GM23248 (cell line): Measurements from ENCODE around the gene EBF3. TPM values are rescaled to one million over a fixed set of nuclear protein-coding genes. Genes with fewer than 3 reads are reported as not detected.

Source experiments
- DNase-seq: peaks from one replicate; pipeline ENCODE4 v3.0.0-alpha.2; 2015
- H2AFZ ChIP-seq: fragments of 200-600 bp; sonication (generic); 2 replicates; pipeline ENCODE4 v1.6.1; 2016; ENCODE audit warnings: antibody characterized with exemption
- H3F3A ChIP-seq: fragments of 200-600 bp; sonication (generic); 2 replicates; pipeline ENCODE4 v1.6.1; 2016; ENCODE audit warnings: mild to moderate bottlenecking, antibody characterized with exemption, mixed run types; ENCODE audit not compliant: insufficient read depth
- H3K27ac ChIP-seq: fragments of 200-600 bp; sonication (generic); 2 replicates; pipeline ENCODE4 v1.5.1; 2016; ENCODE audit warnings: mild to moderate bottlenecking
- H3K27me3 ChIP-seq: fragments of 200-600 bp; sonication (generic); replicated peaks from 2 replicates; pipeline ENCODE4 v1.6.1; 2016; ENCODE audit warnings: mild to moderate bottlenecking; ENCODE audit not compliant: insufficient read depth
- H3K36me3 ChIP-seq: fragments of 200-600 bp; sonication (generic); 2 replicates; pipeline ENCODE4 v1.6.1; 2016; ENCODE audit warnings: low read depth, mild to moderate bottlenecking
- H3K4me1 ChIP-seq: fragments of 200-600 bp; sonication (generic); 2 replicates; pipeline ENCODE4 v1.6.1; 2016; ENCODE audit warnings: mild to moderate bottlenecking; ENCODE audit not compliant: insufficient read depth
- H3K4me2 ChIP-seq: fragments of 200-600 bp; sonication (generic); one replicate; pipeline ENCODE4 v1.6.1; 2016; ENCODE audit warnings: mild to moderate bottlenecking; ENCODE audit not compliant: unreplicated experiment
- H3K4me3 ChIP-seq: fragments of 200-600 bp; sonication (generic); 2 replicates; pipeline ENCODE4 v1.5.1; 2016; ENCODE audit warnings: mild to moderate bottlenecking
- H3K79me2 ChIP-seq: fragments of 200-600 bp; sonication (generic); 2 replicates; pipeline ENCODE4 v1.6.1; 2016; ENCODE audit warnings: mild to moderate bottlenecking; ENCODE audit not compliant: insufficient read depth
- H3K9ac ChIP-seq: fragments of 200-600 bp; sonication (generic); 2 replicates; pipeline ENCODE4 v1.6.1; 2016; ENCODE audit warnings: mild to moderate bottlenecking
- H3K9me2 ChIP-seq: fragments of 200-600 bp; sonication (generic); 2 replicates; pipeline ENCODE4 v1.6.1; 2016; ENCODE audit warnings: mixed run types, mild to moderate bottlenecking, moderate library complexity; ENCODE audit not compliant: insufficient read depth
- H3K9me3 ChIP-seq: fragments of 200-600 bp; sonication (generic); one replicate; pipeline ENCODE4 v1.6.1; 2017; ENCODE audit warnings: low read depth
- H4K20me1 ChIP-seq: fragments of 200-600 bp; sonication (generic); 2 replicates; pipeline ENCODE4 v1.6.0; 2016; ENCODE audit not compliant: insufficient read depth
- EZH2 ChIP-seq: fragments of 200-600 bp; sonication (generic); IDR thresholded peaks from 2 replicates; pipeline ENCODE4 v1.6.1; 2018; ENCODE audit warnings: antibody characterized with exemption, mild to moderate bottlenecking; ENCODE audit not compliant: insufficient read depth, poor library complexity, severe bottlenecking
- EZH2phosphoT487 ChIP-seq: fragments of 200-600 bp; sonication (generic); IDR thresholded peaks from 2 replicates; pipeline ENCODE4 v1.6.1; 2018; ENCODE audit warnings: antibody characterized with exemption, moderate library complexity, mild to moderate bottlenecking, low read depth; ENCODE audit not compliant: insufficient read depth
- WGBS, 2 experiments: methylation state at CpG; one replicate each; pipeline ENCODE4 v1.1.6; 2015 to 2017; ENCODE audit warnings: low lambda C conversion rate in 2 of 2, low coverage in 1 of 2; ENCODE audit errors: missing lambda C conversion rate in 2 of 2; 5-methylcytosine and 5-hydroxymethylcytosine counted together
- in situ Hi-C: fragments of 300-500 bp; cut with MboI; formaldehyde crosslinking; loops from 2 replicates; pipeline ENCODE4 v1.15.0; 2020
- microRNA-seq: library from miRNA; unstranded; fragments of <30 nt; microRNA quantifications from one replicate; pipeline ENCODE4, GENCODE V29; 2016; ENCODE audit warnings: borderline number of aligned reads
- polyA plus RNA-seq: library from polyadenylated mRNA; unstranded; fragments of >200 nt; fragmentation: Nextera tagmentation; extraction: Ambion mirVana; gene quantifications from 2 replicates; pipeline ENCODE4 v1.2.1, GENCODE V29; 2016
- small RNA-seq: library from RNA; depleted of rRNA; stranded (forward); fragments of <200 nt; gene quantifications from one replicate; pipeline ENCODE3, GENCODE V24; 2014; ENCODE audit warnings: low read depth, low replicate concordance
- total RNA-seq: library from RNA; depleted of rRNA; stranded (reverse); fragments of >200 nt; shearing (Covaris generic); gene quantifications from 2 replicates; pipeline ENCODE4 v1.2.3, GENCODE V29; 2014; rRNA removed

EBF3 gene
- total and polyA plus RNA-seq, 2 experiments from 2014 or later, result 0.15 to 0.43 TPM

GRCh38 chr10:129787557-129787956, 176.5 kb downstream of the EBF3 start:
- Histone ChIP-seq H3K4me1 (no peaks in the 10 kb centered on the region), H3F3A (no peaks in the 10 kb centered on the region), H3K27ac (no peak overlapping the region), H4K20me1 (no peaks in the 10 kb centered on the region), H2AFZ (no peak overlapping the region), H3K9ac (no peak overlapping the region), H3K4me3 (no peak overlapping the region), H3K36me3 (no peaks in the 10 kb centered on the region), H3K27me3 (no peaks in the 10 kb centered on the region), H3K4me2 (no peak overlapping the region), H3K9me2 (no peaks in the 10 kb centered on the region), H3K9me3 (no peaks in the 10 kb centered on the region), H3K79me2 (no peaks in the 10 kb centered on the region)
- 37 to 51% methylated on average over 5 of the region's 5 CpGs for WGBS, 2 experiments
- no peak for DNase-seq
- in situ Hi-C loops, result no loop called here
- TF ChIP-seq EZH2phosphoT487 (no peak), EZH2 (no peak)

DNA sequence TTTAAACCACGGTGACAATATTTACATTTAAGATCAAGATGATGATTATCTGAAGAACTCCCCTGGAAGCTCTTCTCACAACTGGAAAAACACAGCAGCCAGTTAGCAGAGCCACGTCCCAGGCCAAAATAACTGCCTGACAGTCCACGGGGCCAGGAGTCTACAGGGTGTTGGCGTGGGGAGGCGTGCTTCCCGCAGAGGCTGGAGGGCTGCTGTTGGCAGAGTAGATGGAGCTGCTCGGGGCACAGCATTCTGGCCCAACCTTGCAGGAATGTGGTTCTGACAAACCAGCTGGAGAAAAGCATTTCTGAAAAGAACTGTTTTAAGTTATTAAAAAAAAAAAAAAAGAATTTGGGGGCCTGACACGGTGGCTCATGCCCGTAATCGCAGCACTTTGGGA, 177.9 kb downstream of the EBF3 start:
- Histone ChIP-seq H3K4me2 (no peak overlapping the region), H3K9me2 (no peaks in the 10 kb centered on the region), H3K4me3 (no peak overlapping the region), H3F3A (no peaks in the 10 kb centered on the region), H3K36me3 (no peaks in the 10 kb centered on the region), H2AFZ (no peak overlapping the region), H4K20me1 (no peaks in the 10 kb centered on the region), H3K27ac (no peak overlapping the region), H3K9me3 (no peaks in the 10 kb centered on the region), H3K79me2 (no peaks in the 10 kb centered on the region), H3K27me3 (no peaks in the 10 kb centered on the region), H3K9ac (no peak overlapping the region), H3K4me1 (no peaks in the 10 kb centered on the region)
- no peak for DNase-seq
- WGBS, 2 experiments, result 17 to 20% methylated on average over 10 of the region's 10 CpGs
- TF ChIP-seq EZH2, result no peak
- no peak for TF ChIP-seq EZH2phosphoT487
- in situ Hi-C loops, result no loop called here

DNA sequence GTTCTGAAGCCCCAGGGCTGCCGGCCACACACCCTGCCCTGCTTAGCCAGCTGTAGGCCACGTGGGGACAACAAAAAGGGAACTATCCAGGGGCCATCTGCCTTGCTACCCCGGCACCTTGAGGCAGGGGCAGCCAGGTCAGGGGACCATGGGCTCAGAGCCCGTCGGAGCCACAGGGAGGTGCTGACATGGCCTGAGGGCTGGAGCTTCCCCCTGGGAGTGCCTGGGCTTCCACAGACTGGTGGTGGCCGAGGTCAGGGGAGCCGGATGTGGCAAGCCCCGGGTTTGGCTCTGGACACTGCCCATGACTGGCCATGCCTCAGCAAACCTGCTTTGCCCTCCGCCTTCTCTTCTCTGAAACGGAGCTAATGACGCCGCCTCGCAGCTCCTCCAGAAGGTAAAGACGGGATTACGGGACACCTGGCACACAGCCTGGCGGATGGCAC, 178.5 kb downstream of the EBF3 start:
- Histone ChIP-seq H2AFZ (no peak overlapping the region), H3K27ac (no peak overlapping the region), H3K9me2 (no peaks in the 10 kb centered on the region), H3K4me2 (no peak overlapping the region), H3F3A (no peaks in the 10 kb centered on the region), H3K9ac (no peak overlapping the region), H3K27me3 (no peaks in the 10 kb centered on the region), H3K36me3 (no peaks in the 10 kb centered on the region), H3K79me2 (no peaks in the 10 kb centered on the region), H4K20me1 (no peaks in the 10 kb centered on the region), H3K4me3 (no peak overlapping the region), H3K4me1 (no peaks in the 10 kb centered on the region), H3K9me3 (no peaks in the 10 kb centered on the region)
- 66 to 72% methylated on average over 16 of the region's 16 CpGs for WGBS, 2 experiments
- in situ Hi-C loops, result no loop called here
- DNase-seq, result no peak
- TF ChIP-seq EZH2, result no peak

Small RNA genes within 50 kb of the gene (microRNA-seq; reads per million reads assigned to microRNA genes)
- not detected for gene MIR4297

Small RNA genes within 50 kb of the gene (small RNA-seq; reads per million reads assigned to genes)
- gene AL354950.2 (not detected), gene MIR4297 (not detected)

Other genes starting within 250 kb of the EBF3 start
- 0.76 TPM in 1 of 2 replicates, not detected in the other for gene C10orf143, start 146.6 kb upstream of the EBF3 start, total RNA-seq
- 4.2 and 5.4 TPM in 2 replicates for gene C10orf143, start 146.6 kb upstream of the EBF3 start, polyA plus RNA-seq
- gene GLRX3, start 172.1 kb upstream of the EBF3 start, total RNA-seq, result 80.4 and 90.9 TPM in 2 replicates
- gene GLRX3, start 172.1 kb upstream of the EBF3 start, polyA plus RNA-seq, result 133 and 149 TPM in 2 replicates